WTC11 (cell line): ENCODE data around the gene KIFBP. TPM values are rescaled to one million over a fixed set of nuclear protein-coding genes. Genes with fewer than 3 reads are reported as not detected.

Experiments used
- ATAC-seq: fragments of 200-7000 bp; cut with Tn5 transposase; 2 replicates; pipeline ENCODE4 v1.10.0; 2021; ENCODE audit warnings: mild to moderate bottlenecking, moderate library complexity
- CTCF ChIA-PET: fragments of 300-600 bp; sonication (Branson Sonifier 250); formaldehyde crosslinking; loops from one replicate; lab custom pipeline; 2021; ENCODE audit warnings: antibody characterized with exemption; lab: Charles Lee
- POLR2A ChIA-PET: fragments of 350-600 bp; sonication (Branson Sonifier 250); formaldehyde crosslinking; loops from one replicate; lab custom pipeline; 2021; ENCODE audit warnings: antibody characterized with exemption; lab: Charles Lee
- DNase-seq: peaks from one replicate; pipeline ENCODE4 v3.0.0; 2021; ENCODE audit warnings: low spot score
- H3K27ac Mint-ChIP-seq: 2 replicates; pipeline ENCODE4 v1.8.0; 2021; ENCODE audit warnings: mixed read lengths
- H3K27me3 Mint-ChIP-seq: 2 replicates; pipeline ENCODE4 v1.8.0; 2021; ENCODE audit warnings: low read depth, mild to moderate bottlenecking, moderate library complexity, mixed read lengths
- H3K36me3 Mint-ChIP-seq: 2 replicates; pipeline ENCODE4 v1.8.0; 2021; ENCODE audit warnings: mixed read lengths
- H3K4me1 Mint-ChIP-seq: 2 replicates; pipeline ENCODE4 v1.8.0; 2022; ENCODE audit warnings: mixed read lengths
- H3K4me3 Mint-ChIP-seq: 2 replicates; pipeline ENCODE4 v1.8.0; 2021; ENCODE audit warnings: mild to moderate bottlenecking, moderate library complexity, mixed read lengths
- H3K9me3 Mint-ChIP-seq: 2 replicates; pipeline ENCODE4 v1.8.0; 2021; ENCODE audit warnings: mixed read lengths
- ARID4B ChIP-seq: sonication (generic); formaldehyde crosslinking; IDR thresholded peaks from 2 replicates; pipeline ENCODE4 v1.8.0; 2023; ENCODE audit warnings: missing genetic modification reagents, mild to moderate bottlenecking, borderline replicate concordance
- ATF2 ChIP-seq: sonication (generic); formaldehyde crosslinking; IDR thresholded peaks from 2 replicates; pipeline ENCODE4 v1.8.1; 2022; ENCODE audit warnings: low read depth, missing genetic modification reagents, borderline replicate concordance
- ELF4 ChIP-seq: sonication (generic); formaldehyde crosslinking; IDR thresholded peaks from 2 replicates; pipeline ENCODE4 v1.8.1; 2022; ENCODE audit warnings: low read depth, mild to moderate bottlenecking, moderate library complexity, missing genetic modification reagents
- ETV6 ChIP-seq: sonication (generic); formaldehyde crosslinking; IDR thresholded peaks from 2 replicates; pipeline ENCODE4 v1.8.1; 2022; ENCODE audit warnings: mild to moderate bottlenecking, missing genetic modification reagents
- FOXK1 ChIP-seq: sonication (generic); formaldehyde crosslinking; IDR thresholded peaks from 2 replicates; pipeline ENCODE4 v1.8.0; 2022; ENCODE audit warnings: mild to moderate bottlenecking, moderate library complexity, missing genetic modification reagents
- GRHL2 ChIP-seq: fragments of 250-450 bp; sonication (Bioruptor Pico); IDR thresholded peaks from 2 replicates; pipeline ENCODE4 v1.8.0; 2022; ENCODE audit warnings: mild to moderate bottlenecking, moderate library complexity; ENCODE audit not compliant: insufficient replicate concordance, severe bottlenecking
- GTF2I ChIP-seq: fragments of 250-450 bp; sonication (Bioruptor Pico); conservative IDR thresholded peaks from 2 replicates; pipeline ENCODE4 v1.4.0; 2021; ENCODE audit warnings: mild to moderate bottlenecking
- HMGA2 ChIP-seq: fragments of 250-450 bp; sonication (Bioruptor Pico); IDR thresholded peaks from 2 replicates; pipeline ENCODE4 v1.4.0; 2021; ENCODE audit warnings: mild to moderate bottlenecking, moderate library complexity
- JAZF1 ChIP-seq: fragments of 250-450 bp; sonication (Bioruptor Pico); IDR thresholded peaks from 2 replicates; pipeline ENCODE4 v1.9.0; 2021; ENCODE audit warnings: moderate library complexity, mild to moderate bottlenecking, inconsistent platforms
- KAT7 ChIP-seq: sonication (generic); formaldehyde crosslinking; IDR thresholded peaks from 2 replicates; pipeline ENCODE4 v1.8.1; 2023; ENCODE audit warnings: missing genetic modification reagents, mild to moderate bottlenecking, borderline replicate concordance
- OVOL2 ChIP-seq: fragments of 250-450 bp; sonication (Bioruptor Pico); IDR thresholded peaks from 2 replicates; pipeline ENCODE4 v1.9.0; 2021; ENCODE audit warnings: mild to moderate bottlenecking, borderline replicate concordance
- RORB ChIP-seq: fragments of 250-450 bp; sonication (Bioruptor Pico); IDR thresholded peaks from 2 replicates; pipeline ENCODE4 v1.9.0; 2021; ENCODE audit warnings: mild to moderate bottlenecking
- SP1 ChIP-seq: sonication (generic); formaldehyde crosslinking; conservative IDR thresholded peaks from 2 replicates; pipeline ENCODE4 v1.8.1; 2022; ENCODE audit warnings: missing genetic modification reagents
- TEAD1 ChIP-seq: sonication (generic); formaldehyde crosslinking; IDR thresholded peaks from 2 replicates; pipeline ENCODE4 v1.8.0; 2022; ENCODE audit warnings: mild to moderate bottlenecking, missing genetic modification reagents
- USF1 ChIP-seq: sonication (generic); formaldehyde crosslinking; IDR thresholded peaks from 2 replicates; pipeline ENCODE4 v1.8.0; 2022; ENCODE audit warnings: mild to moderate bottlenecking, missing genetic modification reagents
- ZBTB43 ChIP-seq: sonication (generic); formaldehyde crosslinking; IDR thresholded peaks from 2 replicates; pipeline ENCODE4 v1.8.1; 2023; ENCODE audit warnings: mild to moderate bottlenecking, missing genetic modification reagents
- ZNF138 ChIP-seq: sonication (generic); formaldehyde crosslinking; conservative IDR thresholded peaks from 2 replicates; pipeline ENCODE4 v1.8.1; 2022; ENCODE audit warnings: mild to moderate bottlenecking, moderate library complexity, missing genetic modification reagents
- ZNF219 ChIP-seq: sonication (generic); formaldehyde crosslinking; IDR thresholded peaks from 2 replicates; pipeline ENCODE4 v1.8.0; 2023; ENCODE audit warnings: missing genetic modification reagents, mild to moderate bottlenecking, borderline replicate concordance
- ZNF416 ChIP-seq: fragments of 250-450 bp; sonication (Bioruptor Pico); IDR thresholded peaks from 2 replicates; pipeline ENCODE4 v1.9.0; 2021; ENCODE audit warnings: mild to moderate bottlenecking, inconsistent platforms
- total RNA-seq: library from RNA; stranded (reverse); gene quantifications from 3 replicates; pipeline ENCODE4 v1.2.3, GENCODE V29; 2021
- TF ChIP-seq, protein P1 (sequence below): sonication (generic); formaldehyde crosslinking; IDR thresholded peaks from 2 replicates; pipeline ENCODE4 v1.8.0; 2022; ENCODE audit warnings: mild to moderate bottlenecking, missing genetic modification reagents
- TF ChIP-seq, protein P2 (sequence below): sonication (generic); formaldehyde crosslinking; IDR thresholded peaks from 2 replicates; pipeline ENCODE4 v1.8.1; 2023; ENCODE audit warnings: mild to moderate bottlenecking, missing genetic modification reagents, moderate library complexity
- TF ChIP-seq, protein P3 (sequence below): fragments of 250-450 bp; sonication (Bioruptor Pico); IDR thresholded peaks from 2 replicates; pipeline ENCODE4 v2.1.2; 2022; ENCODE audit warnings: mild to moderate bottlenecking, moderate library complexity

Gene KIFBP
- total RNA-seq, 1 experiment from 2014 or later, result 31.2 TPM

DNA sequence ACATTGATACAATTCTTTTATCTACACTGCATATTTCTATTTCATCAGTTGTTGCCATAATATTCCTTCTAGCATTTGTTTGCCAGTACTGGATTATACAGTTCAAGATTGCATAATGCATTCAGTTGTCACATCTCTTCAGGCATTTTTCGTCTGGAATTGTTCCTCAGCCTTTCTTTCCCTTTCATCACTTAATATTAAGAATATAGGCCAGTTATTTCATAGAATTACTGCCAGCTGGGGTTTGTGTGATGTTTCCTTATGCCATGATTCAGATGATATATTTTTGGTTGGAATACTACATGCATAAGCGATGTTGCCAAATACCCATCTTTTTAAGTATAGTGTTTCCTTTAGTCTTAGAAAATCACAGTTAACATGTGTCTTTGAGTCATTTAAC lies 20.8 kb downstream of the KIFBP start:
- CTCF ChIA-PET, result no interaction called here
- Mint-ChIP-seq H3K4me1 (no peaks in the 10 kb centered on the region), H3K27ac (no peak overlapping the region), H3K36me3 (peaks cover 26% of the 10 kb centered on the region), H3K9me3 (no peaks in the 10 kb centered on the region), H3K27me3 (no peaks in the 10 kb centered on the region), H3K4me3 (no peak overlapping the region)
- POLR2A ChIA-PET, result no interaction called here
- TF ChIP-seq HMGA2, result no peak
- TF ChIP-seq, protein P1, sequence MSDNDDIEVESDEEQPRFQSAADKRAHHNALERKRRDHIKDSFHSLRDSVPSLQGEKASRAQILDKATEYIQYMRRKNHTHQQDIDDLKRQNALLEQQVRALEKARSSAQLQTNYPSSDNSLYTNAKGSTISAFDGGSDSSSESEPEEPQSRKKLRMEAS (CRISPR knock-in tag), result no peak
- TF ChIP-seq ARID4B, result no peak
- no peak for TF ChIP-seq ETV6 (CRISPR knock-in tag)
- TF ChIP-seq ZNF416 (CRISPR knock-in tag), result no peak
- TF ChIP-seq KAT7 (CRISPR knock-in tag), result no peak
- TF ChIP-seq, protein P2, sequence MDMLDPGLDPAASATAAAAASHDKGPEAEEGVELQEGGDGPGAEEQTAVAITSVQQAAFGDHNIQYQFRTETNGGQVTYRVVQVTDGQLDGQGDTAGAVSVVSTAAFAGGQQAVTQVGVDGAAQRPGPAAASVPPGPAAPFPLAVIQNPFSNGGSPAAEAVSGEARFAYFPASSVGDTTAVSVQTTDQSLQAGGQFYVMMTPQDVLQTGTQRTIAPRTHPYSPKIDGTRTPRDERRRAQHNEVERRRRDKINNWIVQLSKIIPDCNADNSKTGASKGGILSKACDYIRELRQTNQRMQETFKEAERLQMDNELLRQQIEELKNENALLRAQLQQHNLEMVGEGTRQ (CRISPR knock-in tag), result no peak
- no peak for TF ChIP-seq ZBTB43 (CRISPR knock-in tag)
- no peak for TF ChIP-seq ZNF219
- TF ChIP-seq, protein P3, sequence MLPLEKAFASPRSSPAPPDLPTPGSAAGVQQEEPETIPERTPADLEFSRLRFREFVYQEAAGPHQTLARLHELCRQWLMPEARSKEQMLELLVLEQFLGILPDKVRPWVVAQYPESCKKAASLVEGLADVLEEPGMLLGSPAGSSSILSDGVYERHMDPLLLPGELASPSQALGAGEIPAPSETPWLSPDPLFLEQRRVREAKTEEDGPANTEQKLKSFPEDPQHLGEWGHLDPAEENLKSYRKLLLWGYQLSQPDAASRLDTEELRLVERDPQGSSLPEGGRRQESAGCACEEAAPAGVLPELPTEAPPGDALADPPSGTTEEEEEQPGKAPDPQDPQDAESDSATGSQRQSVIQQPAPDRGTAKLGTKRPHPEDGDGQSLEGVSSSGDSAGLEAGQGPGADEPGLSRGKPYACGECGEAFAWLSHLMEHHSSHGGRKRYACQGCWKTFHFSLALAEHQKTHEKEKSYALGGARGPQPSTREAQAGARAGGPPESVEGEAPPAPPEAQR (CRISPR knock-in tag), result no peak
- no peak for TF ChIP-seq RORB (CRISPR knock-in tag)
- TF ChIP-seq GTF2I (CRISPR knock-in tag), result no peak
- no peak for TF ChIP-seq SP1
- no peak for TF ChIP-seq USF1 (CRISPR knock-in tag)
- no peak for DNase-seq
- ATAC-seq, result no peak

DNA sequence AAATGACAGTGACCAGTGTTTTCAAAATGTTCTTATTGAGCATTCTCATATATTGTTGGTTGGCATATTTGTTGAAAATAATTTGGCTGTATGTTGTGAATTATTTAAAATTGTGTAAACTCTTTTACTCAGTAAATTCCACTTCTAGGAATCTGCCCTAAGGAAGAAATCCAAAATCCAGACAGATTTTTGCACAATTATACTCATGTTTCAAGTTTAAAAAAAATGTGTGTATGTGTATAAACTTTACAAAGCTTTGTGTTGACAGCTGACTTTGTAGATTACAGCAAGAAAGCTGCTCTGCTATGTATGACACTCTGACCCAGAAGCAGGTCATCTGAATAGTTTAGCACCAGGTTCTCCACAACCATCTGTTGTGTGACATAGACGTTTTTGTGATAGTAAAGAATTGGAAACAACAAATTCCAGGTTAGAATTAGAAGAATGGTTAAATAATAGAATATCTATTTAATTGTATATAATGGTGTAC lies 21.6 kb downstream of the KIFBP start:
- Mint-ChIP-seq H3K27me3 (no peaks in the 10 kb centered on the region), H3K36me3 (peaks cover 27% of the 10 kb centered on the region), H3K9me3 (no peaks in the 10 kb centered on the region), H3K4me1 (no peaks in the 10 kb centered on the region), H3K27ac (no peak overlapping the region), H3K4me3 (no peak overlapping the region)
- no peak for ATAC-seq
- ChIA-PET CTCF (no interaction called here), POLR2A (no interaction called here)
- no peak for DNase-seq
- TF ChIP-seq ZNF138 (CRISPR knock-in tag) (no peak), TEAD1 (CRISPR knock-in tag) (no peak), ZBTB43 (CRISPR knock-in tag) (no peak), ELF4 (CRISPR knock-in tag) (no peak), OVOL2 (no peak), GRHL2 (no peak), ZNF416 (CRISPR knock-in tag) (no peak), JAZF1 (CRISPR knock-in tag) (no peak), FOXK1 (CRISPR knock-in tag) (no peak), ATF2 (CRISPR knock-in tag) (no peak)
- TF ChIP-seq, protein P1 (CRISPR knock-in tag), result no peak
- TF ChIP-seq, protein P2 (CRISPR knock-in tag), result no peak
